IgD-negative memory B cell (primary cell): ENCODE results near the gene FAM53A. TPM values are rescaled to one million over a fixed set of nuclear protein-coding genes. Genes with fewer than 3 reads are reported as not detected.
A peak's percentile ranks its signal among the peaks of the same experiment; 100 is the strongest.
"Not testable (repeated sequence)": the region's sequence is repeated elsewhere in the genome, so short reads cannot be mapped to it uniquely, and the experiment has no call there.

Experiments
- H3K27ac Mint-ChIP-seq, 3 donors: one replicate each; pipeline ENCODE4 v1.8.0; 2020 to 2022; ENCODE audit warnings: mild to moderate bottlenecking in 3 of 3, mixed read lengths in 3 of 3, moderate library complexity in 1 of 3
- H3K27me3 Mint-ChIP-seq: one replicate; pipeline ENCODE4 v1.8.0; 2021; ENCODE audit warnings: mixed read lengths
- H3K36me3 Mint-ChIP-seq: one replicate; pipeline ENCODE4 v1.8.0; 2020; ENCODE audit warnings: mild to moderate bottlenecking, mixed read lengths
- H3K4me1 Mint-ChIP-seq, 3 donors: one replicate each; pipeline ENCODE4 v1.8.0; 2020 to 2022; ENCODE audit warnings: mixed read lengths in 3 of 3, mild to moderate bottlenecking in 1 of 3
- H3K4me3 Mint-ChIP-seq, 4 donors: one replicate each; pipeline ENCODE4 v1.8.0; 2020 to 2022; ENCODE audit warnings: mild to moderate bottlenecking in 4 of 4, mixed read lengths in 4 of 4, moderate library complexity in 3 of 4
- H3K9me3 Mint-ChIP-seq, 3 donors: one replicate each; pipeline ENCODE4 v1.8.0; 2020 to 2021; ENCODE audit warnings: mixed read lengths in 3 of 3, mild to moderate bottlenecking in 1 of 3
- polyA plus RNA-seq: library from polyadenylated mRNA; unstranded; fragments of 300-500 nt; fragmentation: Illumina TruSeq; gene quantifications from one replicate; pipeline ENCODE4 v1.2.3, GENCODE V29; 2021

The FAM53A gene
- polyA plus RNA-seq, 1 donor from 2014 or later = 1.5 TPM

GRCh38 chr4:1683261-1683735 lies 815 bp downstream of the FAM53A start:
- Mint-ChIP-seq H3K27ac (peak overlapping the region; percentile 47 to 93 (median 91)), H3K4me3 (peak overlapping the region; percentile 85 to 96 (median 91)), H3K27me3 (no peaks in the 10 kb centered on the region), H3K9me3 (no peaks in the 10 kb centered on the region), H3K36me3 (no peaks in the 10 kb centered on the region), H3K4me1 (peaks cover 9 to 17% (median 9%) of the 10 kb centered on the region in 3 donors)

GRCh38 chr4:1682860-1683259 lies 1.3 kb downstream of the FAM53A start:
- Mint-ChIP-seq H3K27ac (peak overlapping the region; percentile 47 to 93 (median 91)), H3K36me3 (no peaks in the 10 kb centered on the region), H3K27me3 (no peaks in the 10 kb centered on the region), H3K4me1 (peaks cover 9 to 17% (median 9%) of the 10 kb centered on the region in 3 donors), H3K9me3 (no peaks in the 10 kb centered on the region), H3K4me3 (peak overlapping the region; percentile 85 to 96 (median 91))

- H3K27ac Mint-ChIP-seq = no peak overlapping the region
- H3K9me3 Mint-ChIP-seq = no peaks in the 10 kb centered on the region
- H3K36me3 Mint-ChIP-seq = no peaks in the 10 kb centered on the region
- peaks cover 3 to 14% (median 5%) of the 10 kb centered on the region in 3 donors for H3K4me1 Mint-ChIP-seq
- no peak overlapping the region for H3K4me3 Mint-ChIP-seq
- H3K27me3 Mint-ChIP-seq = no peaks in the 10 kb centered on the region
Observed at GRCh38 chr4:1678244-1678643, 5.9 kb downstream of the FAM53A start.

GRCh38 chr4:1676605-1677525 lies 7.2 kb downstream of the FAM53A start:
- Mint-ChIP-seq H3K36me3 (peaks cover 2% of the 10 kb centered on the region), H3K27ac (no peak overlapping the region), H3K4me3 (no peak overlapping the region), H3K27me3 (no peaks in the 10 kb centered on the region), H3K4me1 (peaks cover 0 to 5% (median 0%) of the 10 kb centered on the region in 3 donors), H3K9me3 (no peaks in the 10 kb centered on the region)

GRCh38 chr4:1675802-1676137 lies 8.3 kb downstream of the FAM53A start:
- Mint-ChIP-seq H3K36me3 (peaks cover 2% of the 10 kb centered on the region), H3K9me3 (no peaks in the 10 kb centered on the region), H3K27ac (no peak overlapping the region), H3K4me3 (no peak overlapping the region), H3K4me1 (peaks cover 0 to 5% (median 0%) of the 10 kb centered on the region in 3 donors), H3K27me3 (no peaks in the 10 kb centered on the region)

- no peak overlapping the region for H3K4me3 Mint-ChIP-seq
- H3K4me1 Mint-ChIP-seq = peaks cover 0 to under 1% (median 0%) of the 10 kb centered on the region in 3 donors
- H3K27ac Mint-ChIP-seq = no peak overlapping the region
- H3K36me3 Mint-ChIP-seq = peaks cover 2% of the 10 kb centered on the region
- no peaks in the 10 kb centered on the region for H3K9me3 Mint-ChIP-seq
- H3K27me3 Mint-ChIP-seq = no peaks in the 10 kb centered on the region
Observed at GRCh38 chr4:1675136-1675801, 8.8 kb downstream of the FAM53A start.

GRCh38 chr4:1674682-1675081 lies 9.4 kb downstream of the FAM53A start:
- Mint-ChIP-seq H3K27me3 (no peaks in the 10 kb centered on the region), H3K9me3 (no peaks in the 10 kb centered on the region), H3K36me3 (peaks cover 2% of the 10 kb centered on the region), H3K4me3 (no peak overlapping the region), H3K27ac (no peak overlapping the region), H3K4me1 (no peaks in the 10 kb centered on the region)

GRCh38 chr4:1673671-1674070 lies 10.4 kb downstream of the FAM53A start:
- Mint-ChIP-seq H3K27ac (no peak overlapping the region), H3K4me1 (no peaks in the 10 kb centered on the region), H3K27me3 (no peaks in the 10 kb centered on the region)

GRCh38 chr4:1671011-1671410 lies 13.1 kb downstream of the FAM53A start:
- not testable (repeated sequence) for H3K4me1 Mint-ChIP-seq, H3K9me3 Mint-ChIP-seq, H3K27ac Mint-ChIP-seq, H3K36me3 Mint-ChIP-seq, H3K4me3 Mint-ChIP-seq, H3K27me3 Mint-ChIP-seq

More at GRCh38 chr4:1673671-1674070, 10.4 kb downstream of the FAM53A start:
- Mint-ChIP-seq H3K36me3 (peaks cover 2% of the 10 kb centered on the region), H3K4me3 (peak overlapping the region in 1 of 4 donors; percentile 58), H3K9me3 (no peaks in the 10 kb centered on the region)

GRCh38 chr4:1670279-1670678 lies 13.8 kb downstream of the FAM53A start:
- Mint-ChIP-seq H3K27me3 (no peaks in the 10 kb centered on the region), H3K4me1 (no peaks in the 10 kb centered on the region), H3K27ac (no peak overlapping the region), H3K36me3 (peaks cover 2% of the 10 kb centered on the region), H3K9me3 (no peaks in the 10 kb centered on the region), H3K4me3 (no peak overlapping the region)

- Mint-ChIP-seq H3K4me3 (no peak overlapping the region), H3K36me3 (peaks cover 2% of the 10 kb centered on the region), H3K9me3 (no peaks in the 10 kb centered on the region), H3K4me1 (no peaks in the 10 kb centered on the region), H3K27me3 (no peaks in the 10 kb centered on the region), H3K27ac (no peak overlapping the region)
Observed at GRCh38 chr4:1669850-1670249, 14.3 kb downstream of the FAM53A start.

- Mint-ChIP-seq H3K27me3 (no peaks in the 10 kb centered on the region), H3K9me3 (no peaks in the 10 kb centered on the region), H3K27ac (no peak overlapping the region), H3K36me3 (peaks cover 2% of the 10 kb centered on the region), H3K4me1 (no peaks in the 10 kb centered on the region), H3K4me3 (no peak overlapping the region)
Observed at GRCh38 chr4:1669270-1669669, 14.8 kb downstream of the FAM53A start.

GRCh38 chr4:1668488-1668840 lies 15.6 kb downstream of the FAM53A start:
- H3K9me3 Mint-ChIP-seq = no peaks in the 10 kb centered on the region
- H3K36me3 Mint-ChIP-seq = peaks cover 5% of the 10 kb centered on the region
- H3K27ac Mint-ChIP-seq = no peak overlapping the region
- H3K4me3 Mint-ChIP-seq = no peak overlapping the region
- no peaks in the 10 kb centered on the region for H3K27me3 Mint-ChIP-seq
- no peaks in the 10 kb centered on the region for H3K4me1 Mint-ChIP-seq

- H3K27me3 Mint-ChIP-seq = no peaks in the 10 kb centered on the region
- H3K4me3 Mint-ChIP-seq = no peak overlapping the region
- H3K36me3 Mint-ChIP-seq = peaks cover 3% of the 10 kb centered on the region
- no peaks in the 10 kb centered on the region for H3K4me1 Mint-ChIP-seq
- H3K9me3 Mint-ChIP-seq = no peaks in the 10 kb centered on the region
- no peak overlapping the region for H3K27ac Mint-ChIP-seq
Observed at GRCh38 chr4:1667273-1667672, 16.8 kb downstream of the FAM53A start.

GRCh38 chr4:1666391-1666790 lies 17.7 kb downstream of the FAM53A start:
- H3K27me3 Mint-ChIP-seq = no peaks in the 10 kb centered on the region
- no peak overlapping the region for H3K27ac Mint-ChIP-seq
- no peaks in the 10 kb centered on the region for H3K9me3 Mint-ChIP-seq
- no peak overlapping the region for H3K4me3 Mint-ChIP-seq
- H3K36me3 Mint-ChIP-seq = peaks cover 3% of the 10 kb centered on the region
- H3K4me1 Mint-ChIP-seq = no peaks in the 10 kb centered on the region
